Fibroblast of skin of right biceps (primary cell): ENCODE results near the gene DDIT3.

Experiments
- DNase-seq: peaks from one replicate; pipeline ENCODE4 v3.0.0-alpha.2; 2013

DDIT3 gene

DNA sequence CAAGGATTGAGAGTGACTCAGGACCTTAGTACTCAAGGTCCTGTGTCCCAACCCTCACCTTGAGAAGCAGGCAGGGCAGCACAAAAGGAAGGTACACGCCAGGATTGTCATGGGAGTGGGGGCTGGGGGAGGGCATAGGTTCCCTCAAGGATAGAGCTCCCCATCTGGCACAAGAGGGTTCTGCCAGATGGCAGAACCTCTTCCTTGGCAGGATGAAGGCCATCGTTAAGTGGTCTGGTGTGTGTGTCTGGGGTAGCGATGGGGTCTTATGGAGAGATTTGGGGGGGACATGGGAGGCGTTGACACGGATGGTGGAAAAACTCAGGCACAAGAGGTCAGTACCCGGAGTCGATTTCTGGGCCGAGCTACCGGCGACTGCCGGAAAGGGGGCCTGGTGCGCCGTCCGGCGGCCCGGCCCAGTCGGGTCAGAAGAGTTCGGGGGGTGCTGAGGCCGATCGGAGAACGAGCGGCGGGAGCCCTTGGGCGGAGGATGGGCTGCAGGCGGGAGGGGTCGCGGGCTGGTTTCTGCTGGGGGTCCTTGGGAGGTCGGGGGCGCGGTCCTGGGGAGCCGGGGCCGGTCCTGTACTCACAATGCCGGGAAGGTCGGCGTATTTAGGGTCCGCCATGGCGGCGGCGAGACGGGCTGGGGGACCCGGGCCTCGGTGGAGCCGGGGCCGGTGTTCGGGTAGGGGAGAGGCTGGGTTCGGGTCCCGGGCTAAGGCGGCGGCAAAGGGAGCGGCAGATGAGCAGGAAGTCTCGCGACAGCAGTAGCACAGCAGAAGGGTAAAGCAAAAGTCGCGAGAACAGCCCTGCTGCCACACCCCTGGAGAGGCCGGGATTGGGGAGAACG lies 26.3 kb upstream of the DDIT3 start, which contains the start of gene DCTN2:
Gene DCTN2 (minus strand): TSS at position 755 of the 850 bp plus-strand sequence. CDS start 129 bp downstream, at position 626.
- peak; percentile 98 for DNase-seq

DNA sequence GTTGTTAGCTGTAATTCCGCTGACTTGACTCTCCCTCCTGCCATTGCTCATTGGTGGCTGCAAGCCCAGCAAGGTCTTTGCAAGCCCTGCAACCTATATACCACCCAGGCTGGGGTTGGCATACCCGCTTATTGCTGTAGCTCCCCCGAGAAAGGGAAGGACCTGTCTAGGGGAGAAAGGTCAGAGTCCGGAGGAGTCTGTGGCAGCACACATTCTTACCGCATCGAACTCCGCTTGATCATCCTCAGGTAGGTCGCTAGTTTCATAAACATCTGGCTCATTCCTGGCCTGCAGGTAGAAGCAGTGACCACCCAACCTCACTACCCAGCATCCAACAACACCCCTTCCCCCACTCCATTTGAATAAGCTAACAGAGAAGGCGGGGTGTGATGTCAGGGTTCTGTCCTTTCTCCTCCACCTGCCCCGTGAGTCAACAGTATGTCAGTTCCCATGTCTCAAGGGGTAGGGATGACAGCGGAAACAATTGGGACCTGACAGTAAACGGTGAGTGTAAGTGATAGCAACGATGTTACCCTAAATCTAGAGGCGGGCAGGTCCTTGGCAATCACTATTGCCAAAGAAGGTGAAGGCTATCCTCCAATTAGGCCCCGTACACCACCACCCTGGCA lies 25.6 kb upstream of the DDIT3 start:
- no peak for DNase-seq

DNA sequence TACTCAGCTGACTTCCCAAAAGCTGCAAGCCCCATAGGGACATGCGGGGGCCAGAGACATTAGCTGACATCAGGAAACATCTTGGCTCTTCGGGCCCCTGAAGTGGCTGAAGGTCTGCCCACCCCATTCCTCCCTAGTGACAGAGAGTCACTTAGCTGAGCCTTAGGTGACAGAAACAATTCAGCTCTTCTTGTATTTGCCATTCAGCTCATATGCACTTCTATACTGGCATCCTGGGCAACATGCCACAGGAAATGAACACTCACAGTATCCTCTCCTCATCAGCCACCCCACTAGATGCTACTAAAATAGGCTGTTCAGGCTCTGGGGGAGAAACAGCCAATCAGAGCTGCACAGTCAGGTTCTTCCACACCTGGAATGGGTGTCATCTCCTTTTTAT lies 23.3 kb upstream of the DDIT3 start:
- no peak for DNase-seq

- no peak for DNase-seq
Measured at GRCh38 chr12:57541717-57542116, 21.4 kb upstream of the DDIT3 start.

DNA sequence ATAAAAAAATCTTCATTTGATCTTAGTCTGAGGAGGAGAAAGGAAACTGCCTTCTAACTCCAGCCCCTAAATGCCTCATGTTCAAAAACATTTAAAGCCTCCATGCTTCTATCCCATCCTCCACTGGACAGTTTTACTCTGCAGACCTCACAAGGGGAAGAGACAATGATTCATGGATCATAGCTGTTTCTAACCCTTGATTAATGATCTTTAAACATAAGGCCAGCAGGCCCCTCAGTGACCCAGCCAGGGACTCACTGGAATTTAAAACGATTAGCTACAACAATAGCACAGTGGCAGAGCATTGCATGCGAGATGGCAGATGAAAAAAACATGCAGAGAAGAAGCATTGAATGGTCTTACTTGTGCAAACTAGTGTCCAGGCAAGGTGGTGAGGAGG lies 20.7 kb upstream of the DDIT3 start:
- DNase-seq, result peak; percentile 41

DNA sequence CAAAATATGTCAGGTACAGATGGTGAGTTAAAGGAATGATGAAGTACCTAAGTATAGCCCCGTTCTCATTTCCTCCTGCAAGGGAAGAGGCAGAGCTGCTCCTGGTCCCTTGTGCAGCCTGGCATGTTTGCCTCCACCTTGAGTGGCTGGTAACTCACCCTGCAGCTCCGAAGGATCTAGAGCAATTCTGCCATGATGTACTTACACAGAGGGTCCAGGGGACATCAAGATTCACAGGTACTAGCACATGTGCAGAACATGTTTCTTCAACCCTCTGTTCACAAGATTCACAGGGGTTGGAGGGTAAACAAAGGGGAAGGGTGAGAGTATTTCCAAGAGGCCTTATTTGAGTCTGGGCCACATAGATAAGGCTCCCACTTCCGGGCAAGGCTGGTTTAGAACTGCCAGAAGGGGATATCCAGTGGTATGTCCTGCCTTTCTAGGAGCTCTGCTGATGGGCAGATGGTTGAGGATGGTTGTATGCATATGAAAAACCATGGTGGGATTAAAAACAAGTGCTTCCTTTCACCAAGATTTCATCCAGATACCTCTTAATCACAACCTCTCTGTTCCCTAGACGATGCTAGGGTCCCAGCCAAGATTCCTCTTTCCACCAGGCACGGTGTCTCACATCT lies 18.9 kb upstream of the DDIT3 start:
- no peak for DNase-seq

GRCh38 chr12:57536597-57536942 lies 16.3 kb upstream of the DDIT3 start:
- no peak for DNase-seq

DNA sequence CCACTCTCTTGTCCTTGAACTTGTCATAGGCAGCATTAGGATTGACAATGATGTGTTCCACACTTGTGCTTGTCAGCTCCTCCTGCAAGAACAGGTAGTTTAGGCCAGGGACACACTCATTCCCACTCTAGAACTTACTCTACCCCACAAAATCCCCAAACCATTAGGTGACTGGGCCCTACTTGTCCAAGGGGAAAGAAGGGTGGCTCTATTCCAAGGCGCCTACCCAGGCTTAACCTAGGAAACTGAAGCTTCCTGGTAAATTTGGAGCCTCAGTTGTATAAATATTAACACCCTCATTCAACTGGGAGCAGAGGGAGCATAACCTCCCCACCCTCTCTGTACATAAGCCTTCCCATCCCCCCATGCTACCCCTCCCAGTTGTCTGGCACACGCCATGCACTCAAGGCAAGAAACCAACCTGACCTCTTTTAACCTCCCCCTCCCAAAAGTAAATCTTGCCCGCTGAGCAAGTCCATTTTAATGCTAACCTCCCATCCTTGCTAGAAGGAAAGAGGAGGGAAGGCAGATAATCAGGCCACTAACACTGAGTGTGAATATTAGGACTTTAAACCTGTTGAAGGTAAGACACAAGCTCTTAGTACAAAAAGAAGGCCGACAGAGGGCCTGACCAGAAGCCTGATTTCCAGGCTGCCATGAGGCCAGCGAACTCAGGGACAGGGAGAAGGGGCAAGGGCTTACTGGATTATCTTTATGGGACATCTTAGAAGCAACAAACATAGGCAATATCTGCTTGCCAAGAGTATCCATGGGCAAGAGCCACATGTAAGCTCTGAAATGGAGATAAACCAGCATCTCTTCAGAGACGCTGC lies 15.7 kb upstream of the DDIT3 start:
- no peak for DNase-seq

- no peak for DNase-seq
Measured at GRCh38 chr12:57534991-57535543, 14.8 kb upstream of the DDIT3 start.

DNA sequence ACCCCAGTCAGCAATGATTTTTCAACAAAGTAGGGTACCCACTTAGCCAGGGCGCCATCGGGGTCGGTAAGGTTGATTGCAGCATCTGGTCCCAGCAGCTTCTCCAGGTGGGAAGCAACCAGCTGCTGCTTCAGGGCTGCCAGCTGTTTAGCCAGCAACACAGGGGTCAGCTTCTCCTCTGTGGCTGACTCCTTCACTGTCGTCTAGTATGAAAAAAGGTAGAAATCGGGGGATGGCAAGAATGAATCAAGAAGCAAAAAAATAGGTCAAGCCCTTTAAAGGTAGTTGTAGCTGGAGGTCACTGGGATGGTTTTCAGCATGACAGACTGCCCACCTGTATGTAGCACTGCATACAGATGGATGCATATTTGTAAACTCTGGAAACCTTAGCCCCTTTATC lies 13.9 kb upstream of the DDIT3 start:
- DNase-seq, result no peak

GRCh38 chr12:57533108-57533507 lies 12.8 kb upstream of the DDIT3 start:
- no peak for DNase-seq

GRCh38 chr12:57531836-57532235 lies 11.5 kb upstream of the DDIT3 start:
- no peak for DNase-seq

GRCh38 chr12:57530396-57531142 lies 10.3 kb upstream of the DDIT3 start:
- no peak for DNase-seq

DNA sequence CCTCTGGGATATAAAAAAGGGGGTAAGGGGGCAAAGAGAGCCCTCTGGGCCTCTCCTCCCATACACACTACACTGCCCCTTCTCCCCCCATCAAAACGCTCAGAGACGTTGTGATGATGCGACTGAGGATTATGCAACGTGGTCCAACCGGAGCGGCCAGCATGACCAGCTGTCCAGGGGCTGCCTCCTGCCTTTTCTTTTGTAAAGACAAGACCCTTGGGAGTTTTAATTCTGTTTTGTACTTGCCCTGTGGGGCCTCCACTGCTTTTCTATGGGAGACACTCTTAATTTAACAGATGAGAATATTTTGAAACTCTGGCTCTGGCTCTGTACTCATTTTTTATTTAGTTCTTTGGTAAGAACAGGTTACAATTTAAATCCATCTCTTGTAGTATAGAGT lies 9.5 kb upstream of the DDIT3 start:
- DNase-seq, result no peak

GRCh38 chr12:57528831-57529555 lies 8.7 kb upstream of the DDIT3 start:
- DNase-seq, result no peak

DNA sequence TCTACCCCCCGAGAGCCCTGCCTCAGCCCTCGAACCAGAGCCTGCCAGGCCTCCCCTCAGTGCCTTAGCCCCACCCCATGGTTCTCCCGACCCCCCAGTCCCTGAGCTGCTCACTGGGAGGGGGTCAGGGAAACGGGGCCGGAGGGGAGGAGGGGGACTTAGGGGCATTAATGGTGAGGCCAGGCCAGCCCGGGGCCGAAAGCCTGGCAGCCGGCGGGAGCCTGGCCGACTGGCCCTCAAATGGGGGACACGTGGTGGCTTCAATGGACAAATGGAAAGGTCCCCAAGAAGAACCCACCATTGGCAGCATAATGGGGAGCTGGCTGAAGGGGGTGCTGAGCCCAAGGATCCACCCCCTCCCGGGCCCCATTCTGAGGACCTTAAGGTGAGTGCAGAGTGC lies 7.9 kb upstream of the DDIT3 start:
- no peak for DNase-seq

DNA sequence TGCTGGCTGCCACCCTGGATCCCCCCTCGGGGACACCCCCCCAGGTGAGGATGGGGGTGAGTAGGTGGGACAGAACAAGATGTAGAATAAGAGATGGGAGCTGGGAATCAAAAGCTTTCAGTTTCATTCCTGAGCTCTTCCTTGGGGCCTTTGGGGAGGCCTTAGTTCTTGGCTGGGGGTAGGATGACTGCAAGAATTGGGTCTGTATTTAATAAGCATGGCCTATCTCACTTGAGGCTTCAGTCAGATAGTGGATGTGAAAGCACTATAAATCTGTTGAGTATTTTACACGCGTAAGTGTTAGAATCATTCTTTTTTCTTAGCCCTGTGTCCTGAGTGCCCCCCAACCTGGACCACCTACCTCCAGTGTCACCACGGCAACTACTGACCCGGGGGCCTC lies 6.9 kb upstream of the DDIT3 start:
- DNase-seq, result no peak

DNA sequence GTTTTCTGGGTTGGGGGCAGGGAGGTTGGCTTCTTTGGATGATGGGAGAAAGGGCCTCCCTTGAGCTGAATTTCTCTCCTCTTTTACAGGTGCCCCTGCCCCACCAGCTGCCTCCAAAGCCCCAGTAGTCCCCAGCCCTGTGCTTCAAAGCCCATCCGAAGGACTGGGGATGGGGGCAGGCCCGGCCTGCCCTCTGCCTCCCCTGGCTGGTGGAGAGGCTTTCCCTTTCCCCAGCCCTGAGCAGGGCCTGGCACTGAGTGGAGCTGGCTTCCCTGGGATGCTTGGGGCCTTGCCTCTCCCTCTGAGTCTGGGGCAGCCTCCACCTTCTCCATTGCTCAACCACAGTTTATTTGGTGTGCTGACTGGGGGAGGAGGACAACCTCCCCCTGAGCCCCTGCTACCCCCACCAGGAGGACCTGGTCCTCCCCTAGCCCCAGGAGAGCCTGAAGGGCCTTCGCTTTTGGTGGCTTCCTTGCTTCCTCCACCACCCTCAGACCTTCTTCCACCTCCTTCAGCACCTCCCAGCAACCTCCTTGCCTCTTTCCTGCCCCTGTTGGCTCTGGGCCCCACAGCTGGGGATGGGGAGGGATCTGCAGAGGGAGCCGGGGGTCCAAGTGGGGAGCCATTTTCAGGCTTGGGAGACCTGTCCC lies 6.3 kb upstream of the DDIT3 start:
- DNase-seq, result no peak

GRCh38 chr12:57525615-57526383 lies 5.5 kb upstream of the DDIT3 start:
- DNase-seq, result no peak
